Esophagus muscularis mucosa (tissue), 4 donors: Measurements from ENCODE around the gene CSMD2. TPM values are rescaled to one million over a fixed set of nuclear protein-coding genes. Genes with fewer than 3 reads are reported as not detected.

ENCODE experiments used
- DNase-seq: peaks from one replicate; pipeline ENCODE4 v3.0.0-alpha.2; 2017; ENCODE audit errors: extremely low spot score
- H3K27ac ChIP-seq, 4 donors: fragments of 200-600 bp; sonication (generic); replicated peaks in 1 of 4; 1 replicate in 3 of 4; 2 replicates in 1 of 4; pipeline ENCODE4 v1.5.1; 2016 to 2019; ENCODE audit warnings: mild to moderate bottlenecking in 1 of 4
- H3K27me3 ChIP-seq, 4 donors: fragments of 200-600 bp; sonication (generic); one replicate each; pipeline versions ENCODE4 v1.5.1 to v1.6.0; 2016 to 2019
- H3K36me3 ChIP-seq, 4 donors: fragments of 200-600 bp; sonication (generic); one replicate each; pipeline ENCODE4 v1.5.1; 2016 to 2019
- H3K4me1 ChIP-seq, 4 donors: fragments of 200-600 bp; sonication (generic); one replicate each; pipeline ENCODE4 v1.5.1; 2016 to 2019
- H3K4me3 ChIP-seq, 4 donors: fragments of 200-600 bp; sonication (generic); 1 replicate in 2 of 4; 2 replicates in 2 of 4; pipeline ENCODE4 v1.5.1; 2016 to 2019; ENCODE audit warnings: mild to moderate bottlenecking in 4 of 4, moderate library complexity in 1 of 4
- H3K9me3 ChIP-seq, 4 donors: fragments of 200-600 bp; sonication (generic); 1 replicate in 3 of 4; 2 replicates in 1 of 4; pipeline ENCODE4 v1.5.1; 2016 to 2019
- CTCF ChIP-seq, 3 experiments: fragments of 200-600 bp in 2 of 3; fragments of 450-650 bp in 1 of 3; sonication (generic) in 2 of 3; IDR thresholded peaks; one replicate each; pipeline ENCODE4 v1.5.1; 2017 to 2019; ENCODE audit warnings: antibody characterized with exemption in 3 of 3, mild to moderate bottlenecking in 2 of 3, moderate library complexity in 1 of 3
- EP300 ChIP-seq: sonication (generic); formaldehyde crosslinking; IDR thresholded peaks from one replicate; pipeline ENCODE4 v1.6.1; 2017; ENCODE audit warnings: antibody characterized with exemption
- POLR2A ChIP-seq: fragments of 450-650 bp; IDR thresholded peaks from one replicate; pipeline ENCODE4 v1.6.1; 2017; ENCODE audit warnings: antibody characterized with exemption, moderate library complexity, mild to moderate bottlenecking, low read depth
- POLR2AphosphoS5 ChIP-seq, 2 donors: sonication (generic); formaldehyde crosslinking; IDR thresholded peaks; one replicate each; pipeline ENCODE4 v1.6.1; 2017; ENCODE audit warnings: antibody characterized with exemption in 2 of 2
- WGBS: methylation state at CpG from one replicate; pipeline ENCODE4 v1.1.5; 2018; 5-methylcytosine and 5-hydroxymethylcytosine counted together
- intact Hi-C: fragments of 100-400 bp; cut with DNase I; formaldehyde crosslinking; loops from one replicate; pipeline ENCODE4 v1.15.1; 2023
- total RNA-seq, 4 donors: library from RNA; depleted of rRNA; stranded (reverse); fragments of >200 nt; gene quantifications; one replicate each; pipeline versions ENCODE4 v1.1.0 to v1.2.1, GENCODE V29; 2016

CSMD2 gene
- total RNA-seq, 4 donors from 2014 or later, result 0.26 to 0.75 (median 0.37) TPM

- H3K4me1 ChIP-seq, result no peaks in the 10 kb centered on the region
- H3K9me3 ChIP-seq, result no peaks in the 10 kb centered on the region
- peaks cover 0 to 5% (median 0%) of the 10 kb centered on the region in 4 donors for H3K27me3 ChIP-seq
- no peak overlapping the region for H3K27ac ChIP-seq
- TF ChIP-seq POLR2AphosphoS5 (IDR thresholded peaks at IDR 0.05) (no peak), POLR2A (no peak), EP300 (no peak), CTCF (IDR thresholded peaks at IDR 0.05) (no peak)
- WGBS, result 74% methylated on average over 7 of the region's 9 CpGs
- DNase-seq, result no peak
- no peaks in the 10 kb centered on the region for H3K36me3 ChIP-seq
- intact Hi-C loops, result no loop called here
- no peak overlapping the region for H3K4me3 ChIP-seq
Measured at GRCh38 chr1:33898881-33899280, 266.1 kb downstream of the CSMD2 start.

- no peak overlapping the region for H3K4me3 ChIP-seq
- no peaks in the 10 kb centered on the region for H3K9me3 ChIP-seq
- DNase-seq, result no peak
- H3K36me3 ChIP-seq, result no peaks in the 10 kb centered on the region
- peaks cover 0 to 5% (median 0%) of the 10 kb centered on the region in 4 donors for H3K27me3 ChIP-seq
- intact Hi-C loops, result no loop called here
- H3K4me1 ChIP-seq, result no peaks in the 10 kb centered on the region
- 73% methylated on average over 3 of the region's 3 CpGs for WGBS
- no peak overlapping the region for H3K27ac ChIP-seq
- TF ChIP-seq EP300 (no peak), POLR2A (no peak), POLR2AphosphoS5 (IDR thresholded peaks at IDR 0.05) (no peak), CTCF (IDR thresholded peaks at IDR 0.05) (no peak)
Measured at GRCh38 chr1:33898406-33898805, 266.6 kb downstream of the CSMD2 start.

GRCh38 chr1:33897092-33897725 lies 267.8 kb downstream of the CSMD2 start:
- TF ChIP-seq POLR2AphosphoS5 (IDR thresholded peaks at IDR 0.05) (no peak), EP300 (no peak), CTCF (IDR thresholded peaks at IDR 0.05) (no peak), POLR2A (no peak)

GRCh38 chr1:33895976-33896375 lies 269.1 kb downstream of the CSMD2 start:
- TF ChIP-seq POLR2A (no peak), CTCF (IDR thresholded peaks at IDR 0.05) (no peak), EP300 (no peak), POLR2AphosphoS5 (IDR thresholded peaks at IDR 0.05) (no peak)
- 84% methylated on average over 2 of the region's 2 CpGs for WGBS
- H3K27me3 ChIP-seq, result peaks cover 0 to 5% (median 0%) of the 10 kb centered on the region in 4 donors
- no peaks in the 10 kb centered on the region for H3K36me3 ChIP-seq
- H3K27ac ChIP-seq, result no peak overlapping the region
- intact Hi-C loops, result no loop called here
- H3K4me1 ChIP-seq, result no peaks in the 10 kb centered on the region
- no peak for DNase-seq
- H3K9me3 ChIP-seq, result no peaks in the 10 kb centered on the region
- no peak overlapping the region for H3K4me3 ChIP-seq

More at GRCh38 chr1:33897092-33897725, 267.8 kb downstream of the CSMD2 start:
- WGBS, result 89% methylated on average over 3 of the region's 5 CpGs
- Histone ChIP-seq H3K9me3 (no peaks in the 10 kb centered on the region), H3K36me3 (no peaks in the 10 kb centered on the region), H3K27me3 (peaks cover 0 to 5% (median 0%) of the 10 kb centered on the region in 4 donors), H3K4me3 (no peak overlapping the region), H3K27ac (no peak overlapping the region), H3K4me1 (no peaks in the 10 kb centered on the region)
- DNase-seq, result no peak
- intact Hi-C loops, result no loop called here

GRCh38 chr1:33895396-33895795 lies 269.6 kb downstream of the CSMD2 start:
- no peak overlapping the region for H3K4me3 ChIP-seq
- H3K9me3 ChIP-seq, result no peaks in the 10 kb centered on the region
- no peak overlapping the region for H3K27ac ChIP-seq
- 74% methylated on average over 8 of the region's 8 CpGs for WGBS
- intact Hi-C loops, result no loop called here
- no peak for DNase-seq
- no peak for TF ChIP-seq POLR2AphosphoS5 (IDR thresholded peaks at IDR 0.05)
- no peak for TF ChIP-seq EP300
- no peak for TF ChIP-seq POLR2A
- TF ChIP-seq CTCF (IDR thresholded peaks at IDR 0.05), result no peak
- H3K27me3 ChIP-seq, result peaks cover 0 to 5% (median 0%) of the 10 kb centered on the region in 4 donors
- H3K36me3 ChIP-seq, result no peaks in the 10 kb centered on the region
- no peaks in the 10 kb centered on the region for H3K4me1 ChIP-seq
